Brain microvascular endothelial cell (primary cell): ENCODE measurements around the gene TUBB3.

Experiments
- DNase-seq: peaks from one replicate; pipeline ENCODE4 v3.0.0-alpha.2; 2020
- H3K27ac ChIP-seq: fragments of 250-450 bp; sonication (Bioruptor Pico); 2 replicates; pipeline ENCODE4 v1.5.1; 2020; ENCODE audit warnings: mild to moderate bottlenecking, moderate library complexity
- H3K27me3 ChIP-seq: fragments of 250-450 bp; sonication (Bioruptor Pico); replicated peaks from 2 replicates; pipeline ENCODE4 v1.5.1; 2020; ENCODE audit warnings: mild to moderate bottlenecking
- H3K36me3 ChIP-seq: fragments of 250-450 bp; sonication (Bioruptor Pico); replicated peaks from 2 replicates; pipeline ENCODE4 v1.5.1; 2020; ENCODE audit warnings: mild to moderate bottlenecking
- H3K4me3 ChIP-seq: 2 replicates; pipeline ENCODE4 v1.5.1; 2011; ENCODE audit warnings: low read depth, mild to moderate bottlenecking, control low read depth, low read length, moderate library complexity
- CTCF ChIP-seq: IDR thresholded peaks from 2 replicates; pipeline ENCODE4 v1.5.1; 2011; ENCODE audit warnings: low read depth, mild to moderate bottlenecking, moderate library complexity, low read length, control low read depth, inconsistent platforms; ENCODE audit errors: missing control alignments
- in situ Hi-C: cut with HindIII; loops from 2 replicates; pipeline ENCODE4 v1.10.0; 2017; ENCODE audit warnings: low sequenced_read_pairs, low pct_ligation_motif_present

TUBB3 gene

GRCh38 chr16:89898201-89898967 is 24.8 kb upstream of the TUBB3 start:
- no peak for DNase-seq
- Histone ChIP-seq H3K27me3 (no peaks in the 10 kb centered on the region), H3K27ac (no peak overlapping the region), H3K4me3 (no peak overlapping the region), H3K36me3 (peaks cover 70% of the 10 kb centered on the region)
- in situ Hi-C loops, result no loop called here
- no peak for TF ChIP-seq CTCF

GRCh38 chr16:89899879-89900481 is 23.2 kb upstream of the TUBB3 start:
- H3K36me3 ChIP-seq, result peaks cover 72% of the 10 kb centered on the region
- no peak overlapping the region for H3K27ac ChIP-seq
- no peak for TF ChIP-seq CTCF
- DNase-seq, result no peak
- no peak overlapping the region for H3K4me3 ChIP-seq
- in situ Hi-C loops, result no loop called here
- no peaks in the 10 kb centered on the region for H3K27me3 ChIP-seq

- H3K4me3 ChIP-seq, result no peak overlapping the region
- H3K27me3 ChIP-seq, result no peaks in the 10 kb centered on the region
- in situ Hi-C loops, result no loop called here
- no peak for TF ChIP-seq CTCF
- peaks cover 72% of the 10 kb centered on the region for H3K36me3 ChIP-seq
- no peak overlapping the region for H3K27ac ChIP-seq
- DNase-seq, result no peak
These were observed 22.3 kb upstream of the TUBB3 start for GRCh38 chr16:89900885-89901284.

GRCh38 chr16:89902980-89903379 is 20.2 kb upstream of the TUBB3 start:
- DNase-seq, result no peak
- no peak overlapping the region for H3K4me3 ChIP-seq
- H3K27me3 ChIP-seq, result no peaks in the 10 kb centered on the region
- peaks cover 70% of the 10 kb centered on the region for H3K36me3 ChIP-seq
- H3K27ac ChIP-seq, result no peak overlapping the region
- no peak for TF ChIP-seq CTCF
- in situ Hi-C loops, result no loop called here

GRCh38 chr16:89903908-89904515 is 19.1 kb upstream of the TUBB3 start:
- no peak for TF ChIP-seq CTCF
- H3K27ac ChIP-seq, result no peak overlapping the region
- H3K36me3 ChIP-seq, result peaks cover 68% of the 10 kb centered on the region
- in situ Hi-C loops, result no loop called here
- no peaks in the 10 kb centered on the region for H3K27me3 ChIP-seq
- DNase-seq, result no peak
- H3K4me3 ChIP-seq, result no peak overlapping the region
